Omental fat pad (tissue), 4 donors: Measurements from ENCODE around the gene CHST8. TPM values are rescaled to one million over a fixed set of nuclear protein-coding genes. Genes with fewer than 3 reads are reported as not detected.
A peak's percentile ranks its signal among the peaks of the same experiment; 100 is the strongest.

ENCODE experiments used
- ATAC-seq: fragments of 150-250 bp; one replicate; pipeline ENCODE4 v1.9.1; 2016; ENCODE audit warnings: mild to moderate bottlenecking, moderate library complexity; ENCODE audit not compliant: low FRiP score
- DNase-seq: peaks from one replicate; pipeline ENCODE4 v3.0.0-alpha.2; 2019; ENCODE audit warnings: low spot score
- CTCF ChIP-seq, 3 donors: fragments of 450-650 bp; IDR thresholded peaks; one replicate each; pipeline ENCODE4 v1.5.1; 2016 to 2017; ENCODE audit warnings: antibody characterized with exemption in 3 of 3, mild to moderate bottlenecking in 3 of 3, moderate library complexity in 2 of 3
- total RNA-seq, 4 donors: library from RNA; depleted of rRNA; stranded (reverse); fragments of >200 nt; gene quantifications; one replicate each; pipeline ENCODE4 v1.1.0, GENCODE V29; 2016

Gene CHST8
- total RNA-seq, 4 donors from 2014 or later: 1.3 to 4.8 (median 1.4) TPM; not detected in 1

- ATAC-seq: no peak
- no peak for TF ChIP-seq CTCF (IDR thresholded peaks at IDR 0.05)
- peak; percentile 15 for DNase-seq
Observed at GRCh38 chr19:33687481-33688170, 65.9 kb downstream of the CHST8 start.

GRCh38 chr19:33688171-33688992 lies 66.6 kb downstream of the CHST8 start:
- TF ChIP-seq CTCF (IDR thresholded peaks at IDR 0.05): no peak
- ATAC-seq: no peak
- DNase-seq: peak; percentile 14

GRCh38 chr19:33689138-33689746 lies 67.5 kb downstream of the CHST8 start:
- no peak for TF ChIP-seq CTCF (IDR thresholded peaks at IDR 0.05)
- peak; percentile 8 for DNase-seq
- no peak for ATAC-seq

- DNase-seq: peak; percentile 7
- no peak for ATAC-seq
- no peak for TF ChIP-seq CTCF (IDR thresholded peaks at IDR 0.05)
Observed at GRCh38 chr19:33689868-33690267, 68.1 kb downstream of the CHST8 start.

GRCh38 chr19:33690378-33691029 lies 68.8 kb downstream of the CHST8 start:
- TF ChIP-seq CTCF (IDR thresholded peaks at IDR 0.05): no peak
- no peak for ATAC-seq
- no peak for DNase-seq

GRCh38 chr19:33691030-33691427 lies 69.3 kb downstream of the CHST8 start:
- DNase-seq: no peak
- TF ChIP-seq CTCF (IDR thresholded peaks at IDR 0.05): no peak
- no peak for ATAC-seq
